Measurements from ENCODE around the gene TESMIN. TPM values are rescaled to one million over a fixed set of nuclear protein-coding genes. Genes with fewer than 3 reads are reported as not detected.

TESMIN gene, protein sequence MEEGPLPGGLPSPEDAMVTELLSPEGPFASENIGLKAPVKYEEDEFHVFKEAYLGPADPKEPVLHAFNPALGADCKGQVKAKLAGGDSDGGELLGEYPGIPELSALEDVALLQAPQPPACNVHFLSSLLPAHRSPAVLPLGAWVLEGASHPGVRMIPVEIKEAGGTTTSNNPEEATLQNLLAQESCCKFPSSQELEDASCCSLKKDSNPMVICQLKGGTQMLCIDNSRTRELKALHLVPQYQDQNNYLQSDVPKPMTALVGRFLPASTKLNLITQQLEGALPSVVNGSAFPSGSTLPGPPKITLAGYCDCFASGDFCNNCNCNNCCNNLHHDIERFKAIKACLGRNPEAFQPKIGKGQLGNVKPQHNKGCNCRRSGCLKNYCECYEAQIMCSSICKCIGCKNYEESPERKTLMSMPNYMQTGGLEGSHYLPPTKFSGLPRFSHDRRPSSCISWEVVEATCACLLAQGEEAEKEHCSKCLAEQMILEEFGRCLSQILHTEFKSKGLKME
- total RNA-seq (2022) (6.8 and 9.7 TPM in 2 replicates), Bru-seq, nascent RNA (percentile 41 among the genes with signal in this experiment), BruChase-seq, experiment 1, labeled RNA remaining after a 6-hour chase (percentile 36 among the genes with signal in this experiment), BruChase-seq, experiment 2, labeled RNA remaining after a 2-hour chase (percentile 44 among the genes with signal in this experiment)
- long read RNA-seq, partial matches to known transcripts: 4 of 9 reads
- long read RNA-seq, other reads (novel, unspliced or antisense): 5 of 9 reads

DNA sequence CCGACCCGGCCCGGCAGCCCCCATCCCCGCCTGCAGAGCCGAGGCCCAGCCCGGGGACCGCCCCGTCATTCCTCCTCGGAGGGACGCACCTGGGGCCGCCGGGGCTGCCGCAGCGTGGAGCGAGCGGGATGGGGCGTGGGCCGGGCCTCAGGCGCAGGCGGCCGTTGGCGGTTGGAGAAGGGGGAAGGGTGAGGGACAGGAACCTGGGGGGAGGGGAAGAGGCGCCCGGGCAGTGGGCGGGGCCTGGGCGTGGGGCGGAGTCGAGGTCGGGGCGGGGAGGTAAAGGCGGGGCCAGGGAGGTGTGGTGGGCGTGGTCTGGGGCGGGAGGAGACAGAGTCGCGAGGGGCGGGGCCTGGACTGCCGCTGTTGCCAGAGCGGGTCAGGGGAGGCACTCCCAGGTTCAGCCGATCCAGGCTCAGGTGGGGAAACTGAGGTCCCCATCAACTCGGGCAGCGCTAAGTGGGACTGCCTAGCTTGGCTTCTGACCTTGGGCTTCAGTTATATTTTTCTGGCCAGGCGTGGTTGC is at the start of gene TESMIN:
TESMIN (minus strand) TSS at position 190 of the 526 bp plus-strand sequence. CDS start 860 bp downstream, outside the sequence.
- Mint-ChIP-seq H3K4me3 (ENCODE audit: unreplicated experiment) (peak within 1 kb of the TSS; percentile 69), H3K27me3 (ENCODE audit: insufficient read depth, unreplicated experiment) (no peaks in the 10 kb centered on the region), H3K27ac (ENCODE audit: low read depth, unreplicated experiment) (peak within 1 kb of the TSS; percentile 12), H3K9me3 (ENCODE audit: unreplicated experiment) (no peaks in the 10 kb centered on the region), H3K36me3 (ENCODE audit: insufficient read depth, unreplicated experiment) (peaks cover 1% of the 10 kb centered on the region), H3K4me1 (ENCODE audit: insufficient read depth, unreplicated experiment) (no peaks in the 10 kb centered on the region)
- peak; percentile 85 for DNase-seq (ENCODE audit: unreplicated experiment)
- ChIA-PET CTCF (no interaction called here), POLR2A (interaction anchor here (0.6 kb wide), 1 partner anchor 298 kb away, joined by 3 read pairs; the partner anchor contains the start of gene TPCN2)
- TF ChIP-seq CTCF (IDR thresholded peaks at IDR 0.05; ENCODE audit: unreplicated experiment): no peak
- no TSS peak for BruUV-seq (replicated peaks)
- intact Hi-C loops (cut with micrococcal nuclease): no loop called here

GRCh38 chr11:68798221-68798813 is 47.0 kb upstream of the TESMIN start:
- H3K27me3 Mint-ChIP-seq (ENCODE audit: insufficient read depth, unreplicated experiment): no peaks in the 10 kb centered on the region
- intact Hi-C loops (cut with micrococcal nuclease): loop anchor here (2.0 kb wide), 1 partner anchor 166 kb away; no protein-coding TSS in a partner anchor

GRCh38 chr11:68796801-68797200 is 45.5 kb upstream of the TESMIN start:
- POLR2A ChIA-PET: no interaction called here
- intact Hi-C loops (cut with micrococcal nuclease): no loop called here
- TF ChIP-seq CTCF (IDR thresholded peaks at IDR 0.05; ENCODE audit: unreplicated experiment): no peak
- H3K27ac Mint-ChIP-seq (ENCODE audit: low read depth, unreplicated experiment): no peak overlapping the region
- no peak for DNase-seq (ENCODE audit: unreplicated experiment)
- CTCF ChIA-PET: interaction anchor here (0.7 kb wide), 1 partner anchor 47 kb away, joined by 3 read pairs; no protein-coding TSS in a partner anchor
- H3K36me3 Mint-ChIP-seq (ENCODE audit: insufficient read depth, unreplicated experiment): peaks cover 51% of the 10 kb centered on the region
- H3K27me3 Mint-ChIP-seq (ENCODE audit: insufficient read depth, unreplicated experiment): no peaks in the 10 kb centered on the region
- no peaks in the 10 kb centered on the region for H3K4me1 Mint-ChIP-seq (ENCODE audit: insufficient read depth, unreplicated experiment)
- BruUV-seq (replicated peaks): no TSS peak
- H3K4me3 Mint-ChIP-seq (ENCODE audit: unreplicated experiment): no peak overlapping the region
- H3K9me3 Mint-ChIP-seq (ENCODE audit: unreplicated experiment): no peaks in the 10 kb centered on the region

More at GRCh38 chr11:68798221-68798813, 47.0 kb upstream of the TESMIN start:
- ChIA-PET CTCF (interaction anchor here (0.6 to 1.6 kb wide), 15 partner anchors 10 to 541 kb away, joined by 3 to 5 read pairs (median 3); no protein-coding TSS in a partner anchor), POLR2A (no interaction called here)
- Mint-ChIP-seq H3K27ac (ENCODE audit: low read depth, unreplicated experiment) (no peak overlapping the region), H3K36me3 (ENCODE audit: insufficient read depth, unreplicated experiment) (peaks cover 56% of the 10 kb centered on the region), H3K4me1 (ENCODE audit: insufficient read depth, unreplicated experiment) (no peaks in the 10 kb centered on the region), H3K9me3 (ENCODE audit: unreplicated experiment) (no peaks in the 10 kb centered on the region), H3K4me3 (ENCODE audit: unreplicated experiment) (no peak overlapping the region)
- BruUV-seq (replicated peaks): no TSS peak
- DNase-seq (ENCODE audit: unreplicated experiment): peak; percentile 40
- peak; percentile 56 for TF ChIP-seq CTCF (IDR thresholded peaks at IDR 0.05; ENCODE audit: unreplicated experiment)
